ENCODE data around the gene SLC8A3.

DNA sequence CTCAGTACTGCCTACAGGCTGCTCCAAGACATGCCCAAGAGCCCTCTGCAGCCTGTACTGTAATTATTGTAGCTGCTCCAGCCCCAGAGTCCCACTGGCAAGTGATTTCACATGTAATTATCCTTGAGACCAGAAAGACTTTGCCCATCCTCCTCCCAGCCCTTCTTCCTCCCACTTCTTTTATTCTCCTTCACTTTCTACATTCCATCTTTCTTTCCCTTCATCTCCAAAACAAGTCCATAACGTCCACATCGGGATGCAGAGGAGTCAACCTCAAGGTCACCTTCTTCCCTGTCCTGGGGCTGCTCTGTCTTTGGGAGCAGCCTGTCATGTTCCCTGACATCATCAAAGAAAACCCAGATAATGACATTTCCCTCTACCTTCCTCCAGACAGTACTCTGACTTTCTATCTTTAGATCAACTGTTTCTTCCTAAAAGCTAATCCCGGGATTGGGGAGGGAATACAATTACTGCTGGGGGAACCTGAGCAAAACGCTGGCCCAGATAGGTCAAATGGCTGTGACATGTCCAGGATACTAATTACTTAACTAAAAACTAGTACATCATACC, 39.1 kb downstream of the SLC8A3 start:
- TF ChIP-seq, protein P1, sequence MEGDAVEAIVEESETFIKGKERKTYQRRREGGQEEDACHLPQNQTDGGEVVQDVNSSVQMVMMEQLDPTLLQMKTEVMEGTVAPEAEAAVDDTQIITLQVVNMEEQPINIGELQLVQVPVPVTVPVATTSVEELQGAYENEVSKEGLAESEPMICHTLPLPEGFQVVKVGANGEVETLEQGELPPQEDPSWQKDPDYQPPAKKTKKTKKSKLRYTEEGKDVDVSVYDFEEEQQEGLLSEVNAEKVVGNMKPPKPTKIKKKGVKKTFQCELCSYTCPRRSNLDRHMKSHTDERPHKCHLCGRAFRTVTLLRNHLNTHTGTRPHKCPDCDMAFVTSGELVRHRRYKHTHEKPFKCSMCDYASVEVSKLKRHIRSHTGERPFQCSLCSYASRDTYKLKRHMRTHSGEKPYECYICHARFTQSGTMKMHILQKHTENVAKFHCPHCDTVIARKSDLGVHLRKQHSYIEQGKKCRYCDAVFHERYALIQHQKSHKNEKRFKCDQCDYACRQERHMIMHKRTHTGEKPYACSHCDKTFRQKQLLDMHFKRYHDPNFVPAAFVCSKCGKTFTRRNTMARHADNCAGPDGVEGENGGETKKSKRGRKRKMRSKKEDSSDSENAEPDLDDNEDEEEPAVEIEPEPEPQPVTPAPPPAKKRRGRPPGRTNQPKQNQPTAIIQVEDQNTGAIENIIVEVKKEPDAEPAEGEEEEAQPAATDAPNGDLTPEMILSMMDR (IDR thresholded peaks at IDR 0.05): no peak
- TF ChIP-seq POLR2A (IDR thresholded peaks at IDR 0.05): no peak
